ENCODE measurements around the gene ST3GAL5. TPM values are rescaled to one million over a fixed set of nuclear protein-coding genes. Genes with fewer than 3 reads are reported as not detected.

Gene ST3GAL5
- total and polyA plus RNA-seq, 2 experiments from 2014 or later, result 3.2 to 7.9 TPM

GRCh38 chr2:85858841-85859240 lies 29.9 kb downstream of the ST3GAL5 start (continued):
- no peak for TF ChIP-seq REST (IDR thresholded peaks at IDR 0.05; ENCODE audit: unreplicated experiment)

DNA sequence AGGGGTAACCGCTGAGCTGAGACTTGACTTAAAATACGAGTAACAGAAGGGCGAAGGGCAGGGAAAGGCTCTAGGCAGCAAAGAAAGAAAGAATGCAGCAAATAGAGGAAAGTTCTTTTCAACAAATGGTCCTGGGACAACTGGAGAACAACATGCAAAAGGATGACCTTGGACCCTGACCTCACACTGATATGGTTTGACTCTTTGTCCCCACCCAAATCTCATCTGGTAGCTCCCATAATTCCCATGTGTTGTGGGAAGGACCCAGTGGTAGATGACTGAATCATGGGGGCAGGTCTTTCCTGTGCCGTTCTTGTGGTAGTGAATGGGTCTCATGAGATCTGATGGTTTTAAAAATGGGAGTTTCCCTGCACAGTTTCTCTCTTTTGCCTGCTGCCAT lies 33.9 kb downstream of the ST3GAL5 start:
- no peaks in the 10 kb centered on the region; the same call in 1 of the 2 replicates for H3K36me3 ChIP-seq (ENCODE audit: insufficient read depth)
- H3K27me3 ChIP-seq (ENCODE audit: insufficient read depth), result no peaks in the 10 kb centered on the region
- no peak overlapping the region for H3K4me2 ChIP-seq
- peaks cover 11% of the 10 kb centered on the region for H3K27me3 Mint-ChIP-seq (ENCODE audit: insufficient read depth, low read depth, poor library complexity)
- no peak overlapping the region for H3K27ac ChIP-seq (ENCODE audit: low read depth)
- H3K79me2 ChIP-seq (replicated peaks; ENCODE audit: insufficient read depth), result no peaks in the 10 kb centered on the region
- no peaks in the 10 kb centered on the region for H3F3A ChIP-seq (replicated peaks; ENCODE audit: low read depth)
- ATAC-seq, result no peak
- TF ChIP-seq REST (IDR thresholded peaks at IDR 0.05; ENCODE audit: unreplicated experiment) (no peak), JUNB (IDR thresholded peaks at IDR 0.05; ENCODE audit: unreplicated experiment) (no peak), ZNF114 (CRISPR knock-in tag; IDR thresholded peaks at IDR 0.05) (no peak), ZNF331 (CRISPR knock-in tag; IDR thresholded peaks at IDR 0.05; ENCODE audit: low read depth) (no peak), EZH2 (IDR thresholded peaks at IDR 0.05; ENCODE audit: low read depth, unreplicated experiment) (no peak), POLR2AphosphoS5 (IDR thresholded peaks at IDR 0.05; ENCODE audit: low read depth) (no peak), STAT1 (IDR thresholded peaks at IDR 0.05; ENCODE audit: unreplicated experiment) (no peak), NANOG (IDR thresholded peaks at IDR 0.05; ENCODE audit: borderline replicate concordance) (no peak), ZNF462 (CRISPR knock-in tag; IDR thresholded peaks at IDR 0.05) (no peak)
- no peak overlapping the region for H2AFZ ChIP-seq
- no peak overlapping the region for H3K4me3 Mint-ChIP-seq
- no peak for DNase-seq (ENCODE audit: low spot score)
- H3K9me3 Mint-ChIP-seq, result no peaks in the 10 kb centered on the region
- H3K27ac Mint-ChIP-seq, result no peak overlapping the region
- H3K9me2 ChIP-seq (ENCODE audit: insufficient read depth), result no peaks in the 10 kb centered on the region
- peaks cover 3% of the 10 kb centered on the region; the same call in 2 of the 3 replicates for H3K36me3 Mint-ChIP-seq (ENCODE audit: low read depth)
- no peaks in the 10 kb centered on the region for H3K4me1 Mint-ChIP-seq
- no peak overlapping the region for H3K4me3 ChIP-seq
- no peaks in the 10 kb centered on the region for H4K20me1 ChIP-seq (replicated peaks; ENCODE audit: insufficient read depth)
- no peaks in the 10 kb centered on the region for H3K4me1 ChIP-seq (ENCODE audit: insufficient read depth)

Data from GM23338 (cell line).